C4-2B (cell line): ENCODE data around the gene PLEK2.

Source experiments
- ZFX ChIP-seq: fragments of 450-650 bp; IDR thresholded peaks from 2 replicates; pipeline ENCODE4 v1.6.1; 2017
- TF ChIP-seq, protein P1 (sequence below): fragments of 450-650 bp; conservative IDR thresholded peaks from 2 replicates; pipeline ENCODE4 v1.5.1; 2017; ENCODE audit warnings: mild to moderate bottlenecking

GRCh38 chr14:67409461-67409860, 2.5 kb downstream of the PLEK2 start:
- TF ChIP-seq, protein P1, sequence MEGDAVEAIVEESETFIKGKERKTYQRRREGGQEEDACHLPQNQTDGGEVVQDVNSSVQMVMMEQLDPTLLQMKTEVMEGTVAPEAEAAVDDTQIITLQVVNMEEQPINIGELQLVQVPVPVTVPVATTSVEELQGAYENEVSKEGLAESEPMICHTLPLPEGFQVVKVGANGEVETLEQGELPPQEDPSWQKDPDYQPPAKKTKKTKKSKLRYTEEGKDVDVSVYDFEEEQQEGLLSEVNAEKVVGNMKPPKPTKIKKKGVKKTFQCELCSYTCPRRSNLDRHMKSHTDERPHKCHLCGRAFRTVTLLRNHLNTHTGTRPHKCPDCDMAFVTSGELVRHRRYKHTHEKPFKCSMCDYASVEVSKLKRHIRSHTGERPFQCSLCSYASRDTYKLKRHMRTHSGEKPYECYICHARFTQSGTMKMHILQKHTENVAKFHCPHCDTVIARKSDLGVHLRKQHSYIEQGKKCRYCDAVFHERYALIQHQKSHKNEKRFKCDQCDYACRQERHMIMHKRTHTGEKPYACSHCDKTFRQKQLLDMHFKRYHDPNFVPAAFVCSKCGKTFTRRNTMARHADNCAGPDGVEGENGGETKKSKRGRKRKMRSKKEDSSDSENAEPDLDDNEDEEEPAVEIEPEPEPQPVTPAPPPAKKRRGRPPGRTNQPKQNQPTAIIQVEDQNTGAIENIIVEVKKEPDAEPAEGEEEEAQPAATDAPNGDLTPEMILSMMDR = no peak
- no peak for TF ChIP-seq ZFX
